Naive B cell (primary cell): Measurements from ENCODE around the gene DGLUCY. TPM values are rescaled to one million over a fixed set of nuclear protein-coding genes. Genes with fewer than 3 reads are reported as not detected.
"Not testable (repeated sequence)": the region's sequence is repeated elsewhere in the genome, so short reads cannot be mapped to it uniquely, and the experiment has no call there.

Experiments
- ATAC-seq, 2 donors: fragments of 150-1000 bp; cut with Tn5 transposase; 2 replicates each; pipeline ENCODE4 v1.10.0; 2021; ENCODE audit warnings: low read depth in 2 of 2, mild to moderate bottlenecking in 2 of 2, moderate library complexity in 2 of 2
- DNase-seq: peaks from one replicate; pipeline ENCODE4 v3.0.0; 2022
- H3K27ac Mint-ChIP-seq, 6 donors: one replicate each; pipeline ENCODE4 v1.8.0; 2020 to 2022; ENCODE audit warnings: mild to moderate bottlenecking in 6 of 6, mixed read lengths in 6 of 6, moderate library complexity in 5 of 6, inconsistent platforms in 2 of 6
- H3K27me3 Mint-ChIP-seq, 3 donors: one replicate each; pipeline ENCODE4 v1.8.0; 2021 to 2022; ENCODE audit warnings: mixed read lengths in 3 of 3, mild to moderate bottlenecking in 1 of 3
- H3K36me3 Mint-ChIP-seq, 2 donors: one replicate each; pipeline ENCODE4 v1.8.0; 2020 to 2022; ENCODE audit warnings: mixed read lengths in 2 of 2, inconsistent platforms in 1 of 2, mild to moderate bottlenecking in 1 of 2
- H3K4me1 Mint-ChIP-seq, 3 donors: one replicate each; pipeline ENCODE4 v1.8.0; 2020 to 2022; ENCODE audit warnings: mixed read lengths in 3 of 3, inconsistent platforms in 1 of 3, mild to moderate bottlenecking in 1 of 3, moderate library complexity in 1 of 3
- H3K4me3 Mint-ChIP-seq, 8 donors: one replicate each; pipeline ENCODE4 v1.8.0; 2020 to 2022; ENCODE audit warnings: mild to moderate bottlenecking in 8 of 8, mixed read lengths in 8 of 8, moderate library complexity in 8 of 8, inconsistent platforms in 2 of 8
- H3K9me3 Mint-ChIP-seq, 7 donors: one replicate each; pipeline ENCODE4 v1.8.0; 2020 to 2022; ENCODE audit warnings: mixed read lengths in 7 of 7, mild to moderate bottlenecking in 5 of 7, inconsistent platforms in 2 of 7, moderate library complexity in 1 of 7
- polyA plus RNA-seq, 6 donors: library from polyadenylated mRNA; unstranded; fragments of 300-500 nt; fragmentation: Illumina TruSeq; gene quantifications; one replicate each; pipeline ENCODE4 v1.2.3, GENCODE V29; 2021; ENCODE audit warnings: low read depth in 6 of 6

Gene DGLUCY
- polyA plus RNA-seq, 6 donors from 2014 or later = 29.3 to 54.3 (median 37.7) TPM

DNA sequence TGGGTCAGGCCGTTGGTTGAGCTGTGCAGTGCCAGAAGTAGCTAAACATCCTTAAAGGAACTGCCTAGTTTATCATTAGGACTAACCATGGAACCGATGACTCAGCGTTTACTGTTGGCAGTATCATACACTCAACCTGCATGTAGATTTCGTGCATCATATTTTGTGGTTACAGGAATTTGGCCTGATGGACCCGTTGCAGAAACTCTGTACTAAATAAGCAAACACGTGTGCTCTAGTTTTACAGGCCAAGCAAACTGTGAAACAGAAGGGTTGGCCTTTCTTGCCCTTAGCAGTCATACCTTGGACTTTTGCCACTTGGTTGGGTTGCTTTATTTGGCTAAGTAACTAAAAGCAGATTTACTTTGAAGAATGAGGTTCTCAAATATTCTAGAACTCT is 35.6 kb downstream of the DGLUCY start:
- peak overlapping the region in 1 of 6 donors; percentile 54 for H3K27ac Mint-ChIP-seq
- DNase-seq = no peak
- H3K4me3 Mint-ChIP-seq = no peak overlapping the region
- H3K36me3 Mint-ChIP-seq = peaks cover 0 to 11% of the 10 kb centered on the region in 2 donors
- no peaks in the 10 kb centered on the region for H3K27me3 Mint-ChIP-seq
- no peak for ATAC-seq
- peaks cover 5 to 12% (median 6%) of the 10 kb centered on the region in 3 donors for H3K4me1 Mint-ChIP-seq
- H3K9me3 Mint-ChIP-seq = no peaks in the 10 kb centered on the region

DNA sequence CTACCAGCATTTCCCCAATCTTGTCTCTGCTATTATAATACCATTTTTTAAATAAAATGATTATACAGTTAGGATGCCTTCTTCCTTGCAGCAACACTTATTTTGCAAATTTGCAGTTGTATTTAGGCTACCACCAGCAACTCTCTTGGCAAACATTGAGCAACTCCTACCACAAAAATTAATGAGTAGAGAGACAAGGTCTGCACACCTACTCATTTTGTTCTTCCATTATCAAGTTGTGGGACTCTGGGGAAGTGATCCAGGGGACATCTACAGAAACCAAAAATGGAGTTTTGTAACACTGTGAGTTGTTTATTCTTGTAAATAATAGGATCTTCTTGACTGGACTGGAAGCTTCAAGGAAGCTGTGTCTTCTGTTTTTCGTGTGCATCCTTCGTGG is 38.6 kb downstream of the DGLUCY start:
- peaks cover 0 to 6% of the 10 kb centered on the region in 2 donors for H3K36me3 Mint-ChIP-seq
- no peak overlapping the region for H3K4me3 Mint-ChIP-seq
- no peaks in the 10 kb centered on the region for H3K27me3 Mint-ChIP-seq
- peaks cover 8 to 24% (median 17%) of the 10 kb centered on the region in 3 donors for H3K4me1 Mint-ChIP-seq
- ATAC-seq (no peak), DNase-seq (no peak)
- H3K9me3 Mint-ChIP-seq = no peaks in the 10 kb centered on the region
- H3K27ac Mint-ChIP-seq = peak overlapping the region in 1 of 6 donors; percentile 61

DNA sequence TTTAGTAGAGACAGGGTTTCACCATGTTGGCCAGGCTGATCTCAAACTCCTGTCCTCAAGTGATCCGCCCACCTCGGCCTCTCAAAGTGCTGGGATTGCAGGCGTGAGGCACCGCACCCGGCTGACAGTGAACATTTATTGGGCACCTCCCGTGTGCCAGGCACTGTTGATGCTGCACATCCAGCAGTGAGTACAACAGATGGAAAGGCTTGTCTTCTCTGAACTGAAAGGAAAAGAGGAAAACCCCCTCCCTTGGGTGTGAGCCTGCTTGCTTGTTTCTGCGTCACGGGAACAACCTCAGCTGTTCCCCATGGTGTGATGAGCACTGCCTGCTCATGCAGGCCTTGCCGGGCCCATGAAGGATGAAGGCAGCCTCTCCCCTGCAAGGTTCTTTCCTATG is 39.5 kb downstream of the DGLUCY start:
- DNase-seq (no peak), ATAC-seq (no peak)
- H3K4me3 Mint-ChIP-seq = no peak overlapping the region
- H3K36me3 Mint-ChIP-seq = peaks cover 0 to 4% of the 10 kb centered on the region in 2 donors
- no peaks in the 10 kb centered on the region for H3K27me3 Mint-ChIP-seq
- H3K9me3 Mint-ChIP-seq = no peaks in the 10 kb centered on the region
- peak overlapping the region in 2 of 6 donors; percentile 38 to 56 for H3K27ac Mint-ChIP-seq
- H3K4me1 Mint-ChIP-seq = peaks cover 8 to 24% (median 17%) of the 10 kb centered on the region in 3 donors

DNA sequence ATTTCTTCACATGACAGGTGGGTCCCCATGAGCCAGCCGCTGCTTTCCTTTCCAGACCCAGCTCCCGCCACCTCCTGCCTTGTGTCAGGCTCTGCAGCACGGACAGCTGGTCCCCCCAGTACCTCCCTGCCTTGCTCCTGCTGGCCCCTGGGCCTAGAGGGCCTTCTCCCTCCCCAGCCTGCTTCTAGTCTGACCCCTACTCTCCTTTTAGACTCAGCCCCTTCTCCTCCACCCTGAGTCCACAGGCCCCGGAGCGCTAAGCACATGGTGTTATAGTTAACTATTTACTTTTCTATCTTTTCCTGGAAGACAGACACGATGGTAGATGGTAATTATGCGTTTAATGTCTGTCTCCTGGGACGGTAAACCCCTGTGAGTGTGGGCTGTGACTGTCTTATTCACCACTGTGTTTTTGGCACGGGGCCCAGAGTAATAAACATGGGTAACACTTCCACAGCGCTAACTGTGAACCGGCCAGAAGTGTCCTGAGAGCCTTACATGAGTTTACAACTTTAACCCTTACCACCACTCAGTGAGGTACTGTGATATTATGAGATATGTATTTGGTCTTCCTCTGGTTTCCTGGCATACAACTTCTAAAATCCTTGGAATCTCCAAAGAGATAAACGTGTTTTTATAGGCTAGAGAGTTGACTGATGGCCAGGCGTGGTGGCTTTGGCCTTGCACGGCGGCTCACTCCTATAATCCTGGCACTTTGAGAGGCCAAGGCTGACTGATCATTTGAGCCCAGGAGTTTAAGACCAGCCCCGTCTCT is 41.2 kb downstream of the DGLUCY start:
- H3K4me1 Mint-ChIP-seq = peaks cover 8 to 24% (median 22%) of the 10 kb centered on the region in 3 donors
- ATAC-seq (peak in 1 of 2 donors; percentile 28), DNase-seq (no peak)
- peaks cover 4 to 7% of the 10 kb centered on the region in 2 donors for H3K36me3 Mint-ChIP-seq
- no peak overlapping the region for H3K4me3 Mint-ChIP-seq
- no peaks in the 10 kb centered on the region for H3K27me3 Mint-ChIP-seq
- H3K27ac Mint-ChIP-seq = peak overlapping the region in 2 of 6 donors; percentile 69 to 87
- H3K9me3 Mint-ChIP-seq = no peaks in the 10 kb centered on the region

DNA sequence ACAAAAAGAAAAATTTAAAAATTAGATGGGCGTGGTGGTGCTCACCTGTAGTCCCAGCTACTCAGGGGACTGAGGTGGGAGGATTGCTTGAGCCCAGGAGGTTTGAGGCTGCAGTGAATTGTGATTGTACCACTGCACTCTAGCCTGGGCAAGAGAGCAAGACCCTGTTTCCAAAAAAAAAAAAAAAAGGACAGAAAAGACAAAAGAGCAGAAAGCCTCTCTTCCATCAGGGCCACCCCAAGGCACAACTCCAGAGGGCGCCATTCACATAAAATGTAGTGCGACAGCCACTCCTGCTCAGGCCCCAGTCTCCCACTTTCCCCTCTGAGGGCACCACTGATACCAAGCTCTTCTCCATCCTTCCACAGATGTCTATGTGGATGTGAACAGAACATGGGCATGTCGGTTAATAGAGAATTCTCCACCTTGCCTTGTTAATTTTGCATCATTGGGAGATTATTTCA is 41.8 kb downstream of the DGLUCY start:
- H3K36me3 Mint-ChIP-seq = peaks cover 3 to 8% of the 10 kb centered on the region in 2 donors
- no peaks in the 10 kb centered on the region for H3K9me3 Mint-ChIP-seq
- H3K27ac Mint-ChIP-seq = peak overlapping the region in 2 of 6 donors; percentile 37 to 78
- DNase-seq (no peak), ATAC-seq (no peak)
- no peak overlapping the region for H3K4me3 Mint-ChIP-seq
- no peaks in the 10 kb centered on the region for H3K27me3 Mint-ChIP-seq
- H3K4me1 Mint-ChIP-seq = peaks cover 8 to 24% (median 22%) of the 10 kb centered on the region in 3 donors

DNA sequence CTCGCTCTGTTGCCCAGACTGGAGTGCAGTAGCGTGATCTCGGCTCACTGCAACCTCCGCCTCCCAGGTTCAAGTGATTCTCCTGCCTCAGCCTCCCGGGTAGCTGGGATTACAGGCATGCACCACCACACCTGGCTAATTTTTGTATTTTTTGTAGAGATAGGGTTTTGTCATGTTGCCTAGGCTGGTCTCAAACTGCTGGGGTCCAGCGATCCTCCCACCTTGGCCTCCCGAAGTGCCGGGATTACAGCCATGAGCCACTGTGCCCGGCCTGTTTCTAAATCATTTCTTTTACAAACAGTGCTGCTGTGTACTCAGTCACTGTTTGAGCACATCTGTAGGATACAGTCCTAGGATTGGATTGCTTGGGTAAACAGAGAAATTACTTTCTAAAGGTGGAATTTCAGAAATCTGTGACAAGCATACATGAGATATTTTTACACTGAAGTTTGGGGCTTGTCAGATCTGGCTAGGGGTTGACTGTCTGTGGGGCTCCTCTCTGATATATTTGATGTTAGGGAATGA is 42.3 kb downstream of the DGLUCY start:
- not testable (repeated sequence) for ATAC-seq, H3K36me3 Mint-ChIP-seq, DNase-seq

DNA sequence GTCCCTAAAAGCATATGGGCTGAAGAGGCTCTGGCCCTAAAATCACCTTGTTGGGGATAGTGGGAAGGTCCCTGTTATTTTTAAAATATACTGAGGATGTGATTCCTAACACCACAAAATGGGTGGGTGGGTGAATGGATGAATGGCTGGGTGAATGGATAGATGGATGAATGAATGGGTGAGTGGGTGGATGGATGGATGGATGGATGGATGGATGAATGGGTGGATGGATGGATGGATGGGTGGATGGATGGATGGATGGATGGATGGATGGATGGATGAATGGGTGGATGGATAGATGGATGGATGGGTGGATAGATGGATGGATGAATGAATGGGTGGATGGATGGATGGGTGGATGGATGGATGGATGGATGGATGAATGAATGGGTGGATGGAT is 43.0 kb downstream of the DGLUCY start:
- H3K9me3 Mint-ChIP-seq, H3K27ac Mint-ChIP-seq, ATAC-seq, H3K27me3 Mint-ChIP-seq, DNase-seq, H3K4me3 Mint-ChIP-seq: not testable (repeated sequence)
- peaks cover 4 to 15% of the 10 kb centered on the region in 2 donors for H3K36me3 Mint-ChIP-seq
- peaks cover 12 to 22% (median 22%) of the 10 kb centered on the region in 3 donors for H3K4me1 Mint-ChIP-seq

More for the DNA sequence above, 42.3 kb downstream of the DGLUCY start:
- Mint-ChIP-seq H3K4me1 (peaks cover 8 to 22% (median 22%) of the 10 kb centered on the region in 3 donors), H3K4me3 (peak overlapping the region in 1 of 8 donors; percentile 6), H3K27ac (peak overlapping the region in 1 of 6 donors; percentile 37)
- not testable (repeated sequence) for H3K27me3 Mint-ChIP-seq, H3K9me3 Mint-ChIP-seq

DNA sequence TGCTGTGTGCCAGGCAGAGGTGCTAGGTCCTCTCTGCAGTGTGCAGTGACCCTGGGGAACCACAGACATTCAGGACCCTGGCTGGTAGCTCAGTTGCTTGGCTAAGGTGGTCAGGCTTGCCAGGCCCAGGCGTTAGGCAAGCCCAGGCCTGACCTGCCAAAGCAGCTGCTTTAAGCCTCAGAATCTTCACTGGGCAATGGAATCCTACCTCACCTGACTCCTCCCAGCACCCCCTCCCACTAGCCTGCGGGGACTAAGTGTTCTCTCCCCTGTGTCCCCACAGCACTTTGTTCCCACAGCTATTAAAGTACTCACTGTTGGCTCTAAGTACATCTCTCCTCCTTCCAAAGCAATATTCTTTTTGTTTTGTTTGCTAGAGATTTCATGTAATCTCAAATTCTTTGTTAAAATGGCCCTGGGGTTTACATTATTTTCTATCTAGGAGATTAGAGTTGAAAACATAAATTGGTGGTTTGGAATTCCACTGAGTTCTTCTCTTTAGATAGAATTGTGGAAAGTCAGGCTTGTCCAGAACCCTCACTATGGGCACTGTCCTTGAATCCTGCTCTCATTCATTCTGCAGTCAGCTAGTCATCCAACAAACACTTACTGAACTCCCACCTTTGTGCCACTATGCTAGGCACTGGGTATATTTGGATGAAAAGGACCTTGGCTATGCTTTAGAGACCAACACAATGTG is 44.4 kb downstream of the DGLUCY start:
- H3K27ac Mint-ChIP-seq = no peak overlapping the region
- H3K4me3 Mint-ChIP-seq = no peak overlapping the region
- DNase-seq = no peak
- no peaks in the 10 kb centered on the region for H3K27me3 Mint-ChIP-seq
- ATAC-seq = no peak
- H3K36me3 Mint-ChIP-seq = peaks cover 7 to 15% of the 10 kb centered on the region in 2 donors
- peaks cover 12 to 22% (median 19%) of the 10 kb centered on the region in 3 donors for H3K4me1 Mint-ChIP-seq
- H3K9me3 Mint-ChIP-seq = no peaks in the 10 kb centered on the region

DNA sequence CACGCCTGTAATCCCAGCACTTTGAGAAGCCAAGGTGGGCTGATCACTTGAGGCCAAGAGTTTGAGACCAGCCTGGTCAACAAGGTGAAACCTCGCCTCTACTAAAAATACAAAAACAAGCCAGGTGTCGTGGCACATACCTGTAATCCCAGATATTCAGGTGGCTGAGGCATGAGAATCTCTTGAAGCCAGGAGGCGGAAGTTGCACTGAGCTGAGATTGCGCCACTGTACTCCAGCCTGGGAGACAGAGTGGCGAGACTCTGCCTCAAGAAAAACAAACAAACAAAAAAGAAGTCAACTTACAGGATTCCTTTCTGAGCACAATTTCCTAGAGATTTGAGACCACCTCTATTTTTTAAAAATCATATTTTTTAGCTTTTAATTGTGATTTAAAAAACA is 45.3 kb downstream of the DGLUCY start:
- H3K36me3 Mint-ChIP-seq = peaks cover 7 to 15% of the 10 kb centered on the region in 2 donors
- DNase-seq = no peak
- H3K4me1 Mint-ChIP-seq = peaks cover 9 to 22% (median 19%) of the 10 kb centered on the region in 3 donors
- peak overlapping the region in 1 of 6 donors; percentile 67 for H3K27ac Mint-ChIP-seq
- no peak overlapping the region for H3K4me3 Mint-ChIP-seq
- H3K27me3 Mint-ChIP-seq = no peaks in the 10 kb centered on the region
- H3K9me3 Mint-ChIP-seq = no peaks in the 10 kb centered on the region
- no peak for ATAC-seq

DNA sequence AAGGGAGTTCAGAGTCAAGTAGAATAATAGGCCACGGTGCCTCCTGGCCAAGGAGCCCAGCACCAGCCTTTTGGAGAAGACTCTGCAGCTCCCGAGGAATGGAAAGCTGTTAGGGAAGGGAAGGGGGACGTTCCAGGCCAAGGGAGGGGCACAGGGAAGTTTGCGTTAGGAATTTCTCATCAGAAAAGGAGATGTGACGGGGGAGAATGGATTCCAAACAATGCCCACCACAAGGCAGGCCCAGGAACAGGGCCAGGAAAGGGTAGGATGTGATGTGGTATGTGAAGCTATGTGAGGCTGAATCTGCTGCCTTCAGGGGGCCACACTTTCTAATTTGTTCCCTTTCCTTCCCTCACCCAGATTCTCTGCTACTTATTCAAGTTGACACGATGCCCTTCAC is 46.0 kb downstream of the DGLUCY start:
- peaks cover 9 to 15% of the 10 kb centered on the region in 2 donors for H3K36me3 Mint-ChIP-seq

DNA sequence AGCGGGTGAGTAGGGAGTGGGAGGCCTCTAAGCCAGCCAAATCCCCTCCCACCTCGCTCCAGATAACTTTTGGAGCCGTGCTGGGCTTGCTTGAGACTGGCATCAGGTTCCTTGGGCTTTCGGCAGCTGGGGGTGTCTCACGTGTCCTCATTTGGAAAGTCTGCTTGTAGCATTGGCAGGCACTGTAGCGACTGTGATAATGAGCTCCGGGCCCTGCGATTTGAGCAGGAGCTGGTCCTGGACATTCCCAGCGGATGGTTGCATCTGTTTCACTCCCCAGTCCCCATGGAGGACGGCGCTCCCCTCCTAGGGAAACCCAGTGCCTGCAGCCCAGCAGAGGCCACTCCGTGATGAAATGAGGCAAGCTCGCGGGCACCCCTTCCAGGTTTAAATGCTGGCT is 49.4 kb downstream of the DGLUCY start:
- no peak overlapping the region for H3K4me3 Mint-ChIP-seq
- H3K36me3 Mint-ChIP-seq = peaks cover 20 to 25% of the 10 kb centered on the region in 2 donors
- H3K4me1 Mint-ChIP-seq = peaks cover 0 to 5% (median 4%) of the 10 kb centered on the region in 3 donors
- ATAC-seq (no peak), DNase-seq (no peak)
- no peaks in the 10 kb centered on the region for H3K27me3 Mint-ChIP-seq
- H3K27ac Mint-ChIP-seq = no peak overlapping the region
- no peaks in the 10 kb centered on the region for H3K9me3 Mint-ChIP-seq

More for the DNA sequence above, 46.0 kb downstream of the DGLUCY start:
- no peaks in the 10 kb centered on the region for H3K9me3 Mint-ChIP-seq
- peaks cover 5 to 17% (median 17%) of the 10 kb centered on the region in 3 donors for H3K4me1 Mint-ChIP-seq
- peak overlapping the region in 2 of 6 donors; percentile 67 for H3K27ac Mint-ChIP-seq
- no peak for DNase-seq
- ATAC-seq = no peak
- H3K4me3 Mint-ChIP-seq = no peak overlapping the region
- no peaks in the 10 kb centered on the region for H3K27me3 Mint-ChIP-seq

DNA sequence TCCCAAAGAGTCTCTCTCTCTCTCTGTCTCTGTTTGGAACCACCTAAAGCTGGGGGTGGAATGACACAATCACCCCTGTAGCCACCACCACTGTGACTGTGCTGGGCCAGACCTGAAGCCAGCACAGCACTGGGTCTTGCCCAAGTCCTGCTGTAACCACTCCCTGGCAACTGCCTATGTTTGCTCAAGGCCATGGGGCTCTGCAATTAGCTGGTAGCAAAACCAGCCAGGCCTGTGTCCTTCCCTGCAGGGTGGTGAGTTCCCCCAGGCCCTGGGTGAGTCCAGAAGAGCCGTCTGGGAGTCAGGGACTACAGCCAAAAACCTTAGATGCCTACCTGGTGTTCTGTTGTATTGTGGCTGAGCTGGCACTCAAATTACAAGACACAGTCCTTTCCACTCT is 50.8 kb downstream of the DGLUCY start:
- DNase-seq (no peak), ATAC-seq (no peak)
- H3K36me3 Mint-ChIP-seq = peaks cover 24 to 28% of the 10 kb centered on the region in 2 donors
- H3K27me3 Mint-ChIP-seq = no peaks in the 10 kb centered on the region
- no peaks in the 10 kb centered on the region for H3K9me3 Mint-ChIP-seq
- H3K4me1 Mint-ChIP-seq = peaks cover 0 to 4% (median 3%) of the 10 kb centered on the region in 3 donors
- no peak overlapping the region for H3K4me3 Mint-ChIP-seq
- peak overlapping the region in 1 of 6 donors; percentile 18 for H3K27ac Mint-ChIP-seq

DNA sequence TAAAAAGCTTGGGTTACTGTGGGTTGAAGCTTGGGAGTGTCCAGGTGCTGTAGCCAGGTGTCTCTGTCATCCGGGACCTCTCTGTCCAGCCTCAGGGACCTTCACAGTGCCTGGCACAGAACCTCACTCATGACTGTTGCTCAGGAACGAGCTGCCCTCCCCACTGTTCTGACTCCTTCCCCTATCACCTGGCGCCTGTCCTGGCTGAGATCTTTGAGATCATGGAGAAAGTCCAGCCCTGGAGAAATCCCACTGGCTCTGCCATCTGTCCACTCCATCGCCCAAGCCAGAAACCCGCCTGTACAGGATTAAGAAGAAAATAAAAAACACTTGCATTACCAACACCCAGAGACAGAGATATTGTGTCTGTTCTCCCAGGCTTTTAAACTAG is 53.5 kb downstream of the DGLUCY start:
- no peaks in the 10 kb centered on the region for H3K9me3 Mint-ChIP-seq
- no peak overlapping the region for H3K4me3 Mint-ChIP-seq
- no peaks in the 10 kb centered on the region for H3K4me1 Mint-ChIP-seq
- peaks cover 16 to 17% of the 10 kb centered on the region in 2 donors for H3K36me3 Mint-ChIP-seq
- no peaks in the 10 kb centered on the region for H3K27me3 Mint-ChIP-seq
- no peak for ATAC-seq
- DNase-seq = no peak
- H3K27ac Mint-ChIP-seq = peak overlapping the region in 3 of 6 donors; percentile 4 to 52 (median 27)
